Erythroblast (primary cell): ENCODE measurements around the gene NIPA2.

ENCODE experiments used
- GATA1 ChIP-seq: IDR thresholded peaks from 2 replicates; pipeline ENCODE4 v1.6.1; 2011; ENCODE audit warnings: low read depth, mild to moderate bottlenecking, control low read depth, low read length, moderate library complexity
- POLR2A ChIP-seq: IDR thresholded peaks from 2 replicates; pipeline ENCODE4 v1.6.1; 2011; ENCODE audit warnings: mild to moderate bottlenecking, low read length

DNA sequence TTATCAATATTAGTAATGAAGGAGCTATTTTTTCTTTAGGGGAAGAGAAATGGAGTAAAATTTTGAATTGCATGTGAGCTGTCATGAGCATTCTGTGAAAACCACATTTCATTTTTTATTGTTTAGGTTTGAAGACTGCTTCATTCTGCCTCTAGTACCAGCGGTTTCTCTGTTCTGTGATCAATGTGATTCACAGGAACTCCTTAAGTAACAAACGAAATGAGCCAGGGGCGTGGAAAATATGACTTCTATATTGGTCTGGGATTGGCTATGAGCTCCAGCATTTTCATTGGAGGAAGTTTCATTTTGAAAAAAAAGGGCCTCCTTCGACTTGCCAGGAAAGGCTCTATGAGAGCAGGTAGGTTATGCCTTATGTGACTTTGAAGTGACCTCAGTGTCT, 13.0 kb downstream of the NIPA2 start:
- no peak for TF ChIP-seq POLR2A
- TF ChIP-seq GATA1 = no peak
